GM12872 (cell line): ENCODE measurements around the gene AFF2.

Experiments used
- TF ChIP-seq, protein P1 (sequence below): IDR thresholded peaks from 3 replicates; pipeline ENCODE4 v1.5.1; 2011; ENCODE audit warnings: low read depth, mild to moderate bottlenecking, low read length, moderate library complexity; ENCODE audit not compliant: insufficient read depth

The AFF2 gene

GRCh38 chrX:148976571-148977400 is 476.4 kb downstream of the AFF2 start:
- TF ChIP-seq, protein P1, sequence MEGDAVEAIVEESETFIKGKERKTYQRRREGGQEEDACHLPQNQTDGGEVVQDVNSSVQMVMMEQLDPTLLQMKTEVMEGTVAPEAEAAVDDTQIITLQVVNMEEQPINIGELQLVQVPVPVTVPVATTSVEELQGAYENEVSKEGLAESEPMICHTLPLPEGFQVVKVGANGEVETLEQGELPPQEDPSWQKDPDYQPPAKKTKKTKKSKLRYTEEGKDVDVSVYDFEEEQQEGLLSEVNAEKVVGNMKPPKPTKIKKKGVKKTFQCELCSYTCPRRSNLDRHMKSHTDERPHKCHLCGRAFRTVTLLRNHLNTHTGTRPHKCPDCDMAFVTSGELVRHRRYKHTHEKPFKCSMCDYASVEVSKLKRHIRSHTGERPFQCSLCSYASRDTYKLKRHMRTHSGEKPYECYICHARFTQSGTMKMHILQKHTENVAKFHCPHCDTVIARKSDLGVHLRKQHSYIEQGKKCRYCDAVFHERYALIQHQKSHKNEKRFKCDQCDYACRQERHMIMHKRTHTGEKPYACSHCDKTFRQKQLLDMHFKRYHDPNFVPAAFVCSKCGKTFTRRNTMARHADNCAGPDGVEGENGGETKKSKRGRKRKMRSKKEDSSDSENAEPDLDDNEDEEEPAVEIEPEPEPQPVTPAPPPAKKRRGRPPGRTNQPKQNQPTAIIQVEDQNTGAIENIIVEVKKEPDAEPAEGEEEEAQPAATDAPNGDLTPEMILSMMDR = no peak

GRCh38 chrX:148979786-148980185 is 479.4 kb downstream of the AFF2 start:
- TF ChIP-seq, protein P1 = no peak

- TF ChIP-seq, protein P1 = no peak
These were observed 483.8 kb downstream of the AFF2 start for GRCh38 chrX:148984238-148984637.

DNA sequence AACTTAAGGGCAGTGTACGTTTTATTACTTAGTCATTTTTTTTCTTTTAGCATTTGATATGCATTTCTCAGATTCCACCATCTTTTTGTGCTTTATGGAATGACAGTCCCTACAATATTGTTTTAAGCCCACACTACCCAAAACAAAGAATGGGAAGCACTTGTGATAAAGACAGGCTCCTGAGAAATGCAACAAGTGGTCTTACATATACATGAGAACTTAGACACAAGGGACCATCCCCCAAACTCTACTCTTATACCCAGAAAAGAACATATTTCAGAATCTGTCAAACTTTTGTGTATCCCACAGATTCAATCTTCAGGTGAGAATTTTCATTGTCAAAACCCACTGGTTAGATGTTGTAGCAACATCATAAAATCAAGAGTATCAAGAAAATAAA is 491.1 kb downstream of the AFF2 start:
- TF ChIP-seq, protein P1 = no peak

DNA sequence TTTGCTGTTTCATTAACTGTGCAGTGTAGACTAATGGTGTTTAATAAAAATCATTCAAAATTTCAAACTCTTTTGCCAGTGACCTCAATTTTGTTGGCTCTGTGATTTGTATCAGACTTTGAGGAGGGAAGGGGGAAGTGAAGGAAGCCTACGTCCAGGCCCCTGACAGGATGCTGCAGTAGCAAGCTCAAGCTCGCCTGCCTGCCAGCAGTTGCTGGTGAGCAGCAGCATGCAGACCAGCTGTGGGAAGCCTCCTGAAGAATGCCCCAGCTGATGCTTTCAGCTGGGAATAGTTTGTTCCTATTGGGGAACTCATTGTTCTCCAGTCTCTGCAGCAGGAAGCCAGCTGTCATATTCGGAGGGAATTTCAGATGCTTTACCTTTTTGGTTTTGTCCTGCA is 495.2 kb downstream of the AFF2 start:
- TF ChIP-seq, protein P1 = no peak

DNA sequence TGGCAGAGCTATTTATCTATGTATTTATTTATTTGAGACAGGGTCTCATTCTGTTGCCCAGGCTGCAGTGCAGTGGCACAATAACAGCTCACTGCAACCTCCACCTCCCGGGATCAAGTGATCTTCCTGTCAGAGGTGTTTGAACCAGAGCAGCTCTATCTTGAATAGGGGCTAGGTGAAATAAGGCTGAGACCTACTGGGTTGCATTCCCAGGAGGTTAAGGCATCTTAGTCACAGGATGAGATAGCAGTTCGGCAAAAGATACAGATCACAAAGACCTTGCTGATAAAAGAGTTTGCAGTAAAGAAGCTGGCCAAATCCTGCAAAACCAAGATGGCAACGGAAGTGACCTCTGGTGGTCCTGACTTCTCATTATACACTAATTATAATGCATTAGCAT is 501.9 kb downstream of the AFF2 start:
- TF ChIP-seq, protein P1 = no peak

GRCh38 chrX:149003863-149004660 is 503.6 kb downstream of the AFF2 start:
- TF ChIP-seq, protein P1 = no peak
